HEK293 (cell line): ENCODE measurements around the gene SCGB1C1.

ENCODE experiments used
- CTCF ChIA-PET: fragments of 350-600 bp; formaldehyde crosslinking; extraction: SDS; loops from one replicate; lab custom pipeline; 2021; ENCODE audit warnings: antibody characterized with exemption; lab: Yijun Ruan, JAX
- POLR2A ChIA-PET: fragments of 300-600 bp; formaldehyde crosslinking; extraction: SDS; loops from one replicate; lab custom pipeline; 2020; ENCODE audit warnings: antibody characterized with exemption, inconsistent platforms; lab: Yijun Ruan, JAX
- H3K27ac ChIP-seq: fragments of 200-500 bp; sonication (Bioruptor generic); 2 replicates; pipeline ENCODE4 v1.5.1; 2014; ENCODE audit warnings: low read depth, low read length, control low read depth, inconsistent platforms; ENCODE audit errors: extremely low read depth
- H3K36me3 ChIP-seq, 2 experiments: fragments of 200-500 bp in 1 of 2; sonication (Bioruptor generic) in 1 of 2; 1 replicate in 1 of 2; 2 replicates in 1 of 2; pipeline ENCODE4 v1.5.1; 2014 to 2017; ENCODE audit warnings: inconsistent platforms in 2 of 2, low read length in 2 of 2; ENCODE audit not compliant: control insufficient read depth in 2 of 2, insufficient read depth in 1 of 2
- H3K4me1 ChIP-seq: fragments of 200-500 bp; sonication (Bioruptor generic); 2 replicates; pipeline ENCODE4 v1.5.1; 2014; ENCODE audit warnings: mild to moderate bottlenecking, low read length, inconsistent platforms; ENCODE audit not compliant: control insufficient read depth, insufficient read depth
- H3K4me3 ChIP-seq: 2 replicates; pipeline ENCODE4 v1.5.1; 2011; ENCODE audit warnings: low read depth, mild to moderate bottlenecking, control low read depth, low read length, moderate library complexity
- H3K9me3 ChIP-seq: fragments of 200-500 bp; sonication (Bioruptor generic); 2 replicates; pipeline ENCODE4 v1.5.1; 2014; ENCODE audit warnings: low read depth, low read length, inconsistent platforms; ENCODE audit not compliant: control insufficient read depth, insufficient read depth
- KLF10 ChIP-seq: fragments of 450-650 bp; IDR thresholded peaks from 2 replicates; pipeline ENCODE4 v1.5.1; 2018; ENCODE audit warnings: missing biosample characterization, mild to moderate bottlenecking, missing genetic modification characterization
- MYNN ChIP-seq: fragments of 450-650 bp; formaldehyde crosslinking; IDR thresholded peaks from 2 replicates; pipeline ENCODE4 v1.5.1; 2016; ENCODE audit warnings: missing biosample characterization, missing genetic modification characterization, borderline replicate concordance
- SCRT1 ChIP-seq: fragments of 450-650 bp; formaldehyde crosslinking; IDR thresholded peaks from 2 replicates; pipeline ENCODE4 v1.5.1; 2016; ENCODE audit warnings: missing biosample characterization, missing genetic modification characterization, borderline replicate concordance
- SP7 ChIP-seq: fragments of 450-650 bp; formaldehyde crosslinking; IDR thresholded peaks from 2 replicates; pipeline ENCODE4 v1.5.1; 2016; ENCODE audit warnings: missing biosample characterization, missing genetic modification characterization
- WT1 ChIP-seq: fragments of 450-650 bp; formaldehyde crosslinking; IDR thresholded peaks from 2 replicates; pipeline ENCODE4 v1.5.1; 2016; ENCODE audit warnings: missing biosample characterization, missing genetic modification characterization
- ZFHX2 ChIP-seq: fragments of 450-650 bp; formaldehyde crosslinking; conservative IDR thresholded peaks from 2 replicates; pipeline ENCODE4 v1.5.1; 2016; ENCODE audit warnings: missing biosample characterization, missing genetic modification characterization
- ZNF175 ChIP-seq: fragments of 450-650 bp; formaldehyde crosslinking; IDR thresholded peaks from 2 replicates; pipeline ENCODE4 v1.5.1; 2016; ENCODE audit warnings: missing biosample characterization, missing genetic modification characterization
- ZNF2 ChIP-seq: fragments of 450-650 bp; formaldehyde crosslinking; IDR thresholded peaks from 2 replicates; pipeline ENCODE4 v1.5.1; 2016; ENCODE audit warnings: missing biosample characterization, missing genetic modification characterization
- ZNF302 ChIP-seq: fragments of 450-650 bp; formaldehyde crosslinking; IDR thresholded peaks from 2 replicates; pipeline ENCODE4 v1.5.1; 2016; ENCODE audit warnings: missing biosample characterization, missing genetic modification characterization, low read depth
- ZNF341 ChIP-seq: fragments of 450-650 bp; formaldehyde crosslinking; IDR thresholded peaks from 2 replicates; pipeline ENCODE4; 2016; ENCODE audit warnings: low read depth, missing biosample characterization, missing genetic modification characterization
- ZNF394 ChIP-seq: fragments of 450-650 bp; formaldehyde crosslinking; IDR thresholded peaks from 2 replicates; pipeline ENCODE4 v1.5.1; 2016; ENCODE audit warnings: missing biosample characterization, missing genetic modification characterization, mild to moderate bottlenecking, moderate library complexity, borderline replicate concordance
- ZNF404 ChIP-seq: fragments of 450-650 bp; formaldehyde crosslinking; IDR thresholded peaks from 2 replicates; pipeline ENCODE4 v1.5.1; 2017; ENCODE audit warnings: missing biosample characterization, missing genetic modification characterization
- ZNF48 ChIP-seq: fragments of 450-650 bp; formaldehyde crosslinking; IDR thresholded peaks from 2 replicates; pipeline ENCODE4 v1.5.1; 2016; ENCODE audit warnings: missing biosample characterization, missing genetic modification characterization
- ZNF600 ChIP-seq: fragments of 450-650 bp; formaldehyde crosslinking; IDR thresholded peaks from 2 replicates; pipeline ENCODE4 v1.5.1; 2016; ENCODE audit warnings: missing biosample characterization, missing genetic modification characterization
- ZNF626 ChIP-seq: fragments of 450-650 bp; sonication (Bioruptor Pico); formaldehyde crosslinking; IDR thresholded peaks from 2 replicates; pipeline ENCODE4 v1.5.1; 2018; ENCODE audit warnings: missing biosample characterization, missing genetic modification characterization, inconsistent platforms
- TF ChIP-seq, protein P1 (sequence below): fragments of 450-650 bp; formaldehyde crosslinking; IDR thresholded peaks from 2 replicates; pipeline ENCODE4 v1.5.1; 2016; ENCODE audit warnings: missing biosample characterization, missing genetic modification characterization
- TF ChIP-seq, protein P2 (sequence below): fragments of 450-650 bp; formaldehyde crosslinking; IDR thresholded peaks from 2 replicates; pipeline ENCODE4 v1.5.1; 2016; ENCODE audit warnings: missing biosample characterization, missing genetic modification characterization
- TF ChIP-seq, protein P3 (sequence below): fragments of 450-650 bp; formaldehyde crosslinking; IDR thresholded peaks from 2 replicates; pipeline ENCODE4 v1.5.1; 2016; ENCODE audit warnings: missing biosample characterization, missing genetic modification characterization
- TF ChIP-seq, protein P4 (sequence below): sonication (generic); formaldehyde crosslinking; IDR thresholded peaks from 2 replicates; pipeline ENCODE4 v1.8.1; 2022; ENCODE audit warnings: mild to moderate bottlenecking, moderate library complexity, missing genetic modification reagents
- TF ChIP-seq, protein P5 (sequence below): fragments of 450-650 bp; formaldehyde crosslinking; IDR thresholded peaks from 2 replicates; pipeline ENCODE4 v1.5.1; 2016; ENCODE audit warnings: missing biosample characterization, missing genetic modification characterization

SCGB1C1 gene

DNA sequence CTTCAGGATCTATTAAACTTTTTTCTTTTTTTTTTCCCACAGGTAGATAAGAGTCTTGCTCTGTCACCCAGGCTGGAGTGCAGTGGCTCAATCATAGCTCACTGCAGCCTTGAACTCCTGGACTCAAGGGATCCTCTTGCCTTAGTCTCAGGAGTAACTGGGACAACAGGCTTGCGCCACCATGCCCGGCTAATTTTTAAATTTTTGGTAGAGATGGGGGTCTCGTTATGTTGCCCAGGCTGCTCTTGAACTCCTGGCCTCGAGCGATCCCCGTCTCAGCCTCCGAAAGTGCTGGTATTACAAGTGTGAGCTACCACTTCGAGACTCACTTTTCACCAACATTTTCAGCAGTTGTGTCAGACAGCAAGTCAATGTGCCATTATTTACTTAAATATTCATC, 42.3 kb downstream of the SCGB1C1 start:
- H3K4me1 ChIP-seq = no peaks in the 10 kb centered on the region
- H3K4me3 ChIP-seq = peak overlapping the region; percentile 74
- no peak overlapping the region for H3K27ac ChIP-seq
- no peak for TF ChIP-seq SCRT1 (tag by site-specific recombination)
- no peak for TF ChIP-seq ZNF48
- no peak for TF ChIP-seq ZNF175 (tag by site-specific recombination)
- TF ChIP-seq ZNF302 (tag by site-specific recombination) = no peak
- TF ChIP-seq, protein P1, sequence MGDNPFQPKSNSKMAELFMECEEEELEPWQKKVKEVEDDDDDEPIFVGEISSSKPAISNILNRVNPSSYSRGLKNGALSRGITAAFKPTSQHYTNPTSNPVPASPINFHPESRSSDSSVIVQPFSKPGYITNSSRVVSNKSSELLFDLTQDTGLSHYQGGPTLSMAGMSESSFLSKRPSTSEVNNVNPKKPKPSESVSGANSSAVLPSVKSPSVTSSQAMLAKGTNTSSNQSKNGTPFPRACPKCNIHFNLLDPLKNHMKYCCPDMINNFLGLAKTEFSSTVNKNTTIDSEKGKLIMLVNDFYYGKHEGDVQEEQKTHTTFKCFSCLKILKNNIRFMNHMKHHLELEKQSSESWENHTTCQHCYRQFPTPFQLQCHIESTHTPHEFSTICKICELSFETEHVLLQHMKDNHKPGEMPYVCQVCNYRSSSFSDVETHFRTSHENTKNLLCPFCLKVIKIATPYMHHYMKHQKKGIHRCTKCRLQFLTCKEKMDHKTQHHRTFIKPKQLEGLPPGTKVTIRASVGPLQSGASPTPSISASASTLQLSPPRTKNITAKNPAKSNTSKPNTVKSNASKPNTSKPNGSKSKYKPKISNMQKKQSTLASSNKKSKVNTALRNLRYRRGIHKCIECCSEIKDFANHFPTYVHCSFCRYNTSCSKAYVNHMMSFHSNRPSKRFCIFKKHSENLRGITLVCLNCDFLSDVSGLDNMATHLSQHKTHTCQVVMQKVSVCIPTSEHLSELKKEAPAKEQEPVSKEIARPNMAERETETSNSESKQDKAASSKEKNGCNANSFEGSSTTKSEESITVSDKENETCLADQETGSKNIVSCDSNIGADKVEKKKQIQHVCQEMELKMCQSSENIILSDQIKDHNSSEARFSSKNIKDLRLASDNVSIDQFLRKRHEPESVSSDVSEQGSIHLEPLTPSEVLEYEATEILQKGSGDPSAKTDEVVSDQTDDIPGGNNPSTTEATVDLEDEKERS (tag by site-specific recombination) = no peak
- no peak for TF ChIP-seq KLF10 (tag by site-specific recombination)
- TF ChIP-seq, protein P2, sequence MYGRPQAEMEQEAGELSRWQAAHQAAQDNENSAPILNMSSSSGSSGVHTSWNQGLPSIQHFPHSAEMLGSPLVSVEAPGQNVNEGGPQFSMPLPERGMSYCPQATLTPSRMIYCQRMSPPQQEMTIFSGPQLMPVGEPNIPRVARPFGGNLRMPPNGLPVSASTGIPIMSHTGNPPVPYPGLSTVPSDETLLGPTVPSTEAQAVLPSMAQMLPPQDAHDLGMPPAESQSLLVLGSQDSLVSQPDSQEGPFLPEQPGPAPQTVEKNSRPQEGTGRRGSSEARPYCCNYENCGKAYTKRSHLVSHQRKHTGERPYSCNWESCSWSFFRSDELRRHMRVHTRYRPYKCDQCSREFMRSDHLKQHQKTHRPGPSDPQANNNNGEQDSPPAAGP (tag by site-specific recombination) = no peak
- TF ChIP-seq ZNF2 = no peak
- no peak for TF ChIP-seq SP7 (tag by site-specific recombination)
- no peak for TF ChIP-seq ZNF394 (tag by site-specific recombination)
- TF ChIP-seq ZNF626 = no peak
- TF ChIP-seq, protein P3, sequence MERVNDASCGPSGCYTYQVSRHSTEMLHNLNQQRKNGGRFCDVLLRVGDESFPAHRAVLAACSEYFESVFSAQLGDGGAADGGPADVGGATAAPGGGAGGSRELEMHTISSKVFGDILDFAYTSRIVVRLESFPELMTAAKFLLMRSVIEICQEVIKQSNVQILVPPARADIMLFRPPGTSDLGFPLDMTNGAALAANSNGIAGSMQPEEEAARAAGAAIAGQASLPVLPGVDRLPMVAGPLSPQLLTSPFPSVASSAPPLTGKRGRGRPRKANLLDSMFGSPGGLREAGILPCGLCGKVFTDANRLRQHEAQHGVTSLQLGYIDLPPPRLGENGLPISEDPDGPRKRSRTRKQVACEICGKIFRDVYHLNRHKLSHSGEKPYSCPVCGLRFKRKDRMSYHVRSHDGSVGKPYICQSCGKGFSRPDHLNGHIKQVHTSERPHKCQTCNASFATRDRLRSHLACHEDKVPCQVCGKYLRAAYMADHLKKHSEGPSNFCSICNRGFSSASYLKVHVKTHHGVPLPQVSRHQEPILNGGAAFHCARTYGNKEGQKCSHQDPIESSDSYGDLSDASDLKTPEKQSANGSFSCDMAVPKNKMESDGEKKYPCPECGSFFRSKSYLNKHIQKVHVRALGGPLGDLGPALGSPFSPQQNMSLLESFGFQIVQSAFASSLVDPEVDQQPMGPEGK (tag by site-specific recombination) = no peak
- TF ChIP-seq ZNF404 (tag by site-specific recombination) = no peak
- TF ChIP-seq, protein P4, sequence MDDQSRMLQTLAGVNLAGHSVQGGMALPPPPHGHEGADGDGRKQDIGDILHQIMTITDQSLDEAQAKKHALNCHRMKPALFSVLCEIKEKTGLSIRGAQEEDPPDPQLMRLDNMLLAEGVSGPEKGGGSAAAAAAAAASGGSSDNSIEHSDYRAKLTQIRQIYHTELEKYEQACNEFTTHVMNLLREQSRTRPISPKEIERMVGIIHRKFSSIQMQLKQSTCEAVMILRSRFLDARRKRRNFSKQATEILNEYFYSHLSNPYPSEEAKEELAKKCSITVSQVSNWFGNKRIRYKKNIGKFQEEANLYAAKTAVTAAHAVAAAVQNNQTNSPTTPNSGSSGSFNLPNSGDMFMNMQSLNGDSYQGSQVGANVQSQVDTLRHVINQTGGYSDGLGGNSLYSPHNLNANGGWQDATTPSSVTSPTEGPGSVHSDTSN (CRISPR knock-in tag) = no peak
- TF ChIP-seq, all 188 proteins: peak for 0
- H3K9me3 ChIP-seq = no peaks in the 10 kb centered on the region
- peaks cover 0 to 27% of the 10 kb centered on the region in 2 experiments; a peak in 2 of 3 replicates for H3K36me3 ChIP-seq
- ChIA-PET CTCF (interaction anchor here (0.5 to 1.0 kb wide), 4 partner anchors 13 to 124 kb away, joined by 3 to 5 read pairs (median 3); no protein-coding TSS in a partner anchor), POLR2A (interaction anchor here (1.3 to 1.8 kb wide), 2 partner anchors 27 to 28 kb away, joined by 4 to 16 read pairs; partner anchors contain the start of genes BET1L and RIC8A)

DNA sequence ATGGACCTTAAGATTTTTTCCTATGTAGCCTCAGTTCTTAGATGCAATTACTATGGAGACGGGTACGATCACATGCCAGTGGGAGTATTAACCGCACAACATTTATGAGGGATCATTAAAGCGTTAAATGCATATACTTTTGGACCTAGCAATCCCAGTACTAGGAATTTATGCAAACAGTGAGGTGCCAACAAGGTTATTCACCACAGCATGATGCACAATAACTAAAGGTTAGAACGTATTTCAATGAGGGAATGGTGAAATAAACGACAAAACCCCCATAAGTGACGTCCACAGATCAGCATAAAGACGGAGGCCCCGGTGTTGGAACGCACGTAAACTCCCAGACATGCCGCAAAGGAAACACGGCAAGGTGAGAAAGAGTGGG, 42.7 kb downstream of the SCGB1C1 start:
- no peak overlapping the region; the same call in 1 of the 2 replicates for H3K27ac ChIP-seq
- ChIA-PET CTCF (interaction anchor here (0.6 kb wide), 1 partner anchor 124 kb away, joined by 3 read pairs; no protein-coding TSS in a partner anchor), POLR2A (interaction anchor here (1.3 to 1.8 kb wide), 2 partner anchors 27 to 29 kb away, joined by 4 to 16 read pairs; partner anchors contain the start of genes BET1L and RIC8A)
- H3K4me3 ChIP-seq = peak overlapping the region; percentile 74
- no peaks in the 10 kb centered on the region for H3K9me3 ChIP-seq
- H3K4me1 ChIP-seq = no peaks in the 10 kb centered on the region
- peaks cover 0 to 26% of the 10 kb centered on the region in 2 experiments; a peak in 1 of 3 replicates for H3K36me3 ChIP-seq
- TF ChIP-seq ZFHX2 (tag by site-specific recombination) (peak; percentile 36; the same call in 1 of the 2 replicates), MYNN (no peak), ZNF341 (tag by site-specific recombination) (no peak), WT1 (tag by site-specific recombination) (peak; percentile 61), ZNF600 (tag by site-specific recombination) (peak; percentile 59; the same call in 1 of the 2 replicates)
- TF ChIP-seq, protein P5, sequence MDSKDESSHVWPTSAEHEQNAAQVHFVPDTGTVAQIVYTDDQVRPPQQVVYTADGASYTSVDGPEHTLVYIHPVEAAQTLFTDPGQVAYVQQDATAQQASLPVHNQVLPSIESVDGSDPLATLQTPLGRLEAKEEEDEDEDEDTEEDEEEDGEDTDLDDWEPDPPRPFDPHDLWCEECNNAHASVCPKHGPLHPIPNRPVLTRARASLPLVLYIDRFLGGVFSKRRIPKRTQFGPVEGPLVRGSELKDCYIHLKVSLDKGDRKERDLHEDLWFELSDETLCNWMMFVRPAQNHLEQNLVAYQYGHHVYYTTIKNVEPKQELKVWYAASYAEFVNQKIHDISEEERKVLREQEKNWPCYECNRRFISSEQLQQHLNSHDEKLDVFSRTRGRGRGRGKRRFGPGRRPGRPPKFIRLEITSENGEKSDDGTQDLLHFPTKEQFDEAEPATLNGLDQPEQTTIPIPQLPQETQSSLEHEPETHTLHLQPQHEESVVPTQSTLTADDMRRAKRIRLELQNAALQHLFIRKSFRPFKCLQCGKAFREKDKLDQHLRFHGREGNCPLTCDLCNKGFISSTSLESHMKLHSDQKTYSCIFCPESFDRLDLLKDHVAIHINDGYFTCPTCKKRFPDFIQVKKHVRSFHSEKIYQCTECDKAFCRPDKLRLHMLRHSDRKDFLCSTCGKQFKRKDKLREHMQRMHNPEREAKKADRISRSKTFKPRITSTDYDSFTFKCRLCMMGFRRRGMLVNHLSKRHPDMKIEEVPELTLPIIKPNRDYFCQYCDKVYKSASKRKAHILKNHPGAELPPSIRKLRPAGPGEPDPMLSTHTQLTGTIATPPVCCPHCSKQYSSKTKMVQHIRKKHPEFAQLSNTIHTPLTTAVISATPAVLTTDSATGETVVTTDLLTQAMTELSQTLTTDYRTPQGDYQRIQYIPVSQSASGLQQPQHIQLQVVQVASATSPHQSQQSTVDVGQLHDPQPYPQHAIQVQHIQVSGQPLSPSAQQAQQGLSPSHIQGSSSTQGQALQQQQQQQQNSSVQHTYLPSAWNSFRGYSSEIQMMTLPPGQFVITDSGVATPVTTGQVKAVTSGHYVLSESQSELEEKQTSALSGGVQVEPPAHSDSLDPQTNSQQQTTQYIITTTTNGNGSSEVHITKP (tag by site-specific recombination) = peak; percentile 74
- TF ChIP-seq, all 188 proteins: peak for 4
